ENCODE measurements around the gene CT47A1. TPM values are rescaled to one million over a fixed set of nuclear protein-coding genes. Genes with fewer than 3 reads are reported as not detected.

CT47A1 gene
- not detected in 2 replicates for total RNA-seq

DNA sequence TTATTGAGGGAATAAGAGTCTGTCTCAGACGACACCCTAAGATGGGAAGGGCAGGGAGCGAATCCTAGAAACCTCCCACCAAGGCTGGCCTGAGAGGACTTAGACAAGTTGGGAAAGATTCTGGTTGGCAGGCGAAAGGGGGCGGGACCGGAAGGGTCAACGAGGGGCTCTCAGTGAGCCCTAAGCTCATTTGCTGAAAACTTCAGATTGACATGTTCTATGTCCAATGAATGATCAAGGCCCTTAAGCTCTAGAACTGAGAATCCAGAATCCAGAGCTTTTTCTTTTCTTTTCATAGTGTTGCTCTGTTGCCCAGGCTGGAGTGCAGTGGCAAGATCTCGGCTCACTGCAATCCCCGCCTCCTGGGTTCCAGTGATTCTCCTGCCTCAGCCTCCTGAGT is at the start of gene CT47A1:
TSS of gene CT47A1 (minus strand) at position 101 of the 400 bp plus-strand sequence. CDS start 231 bp downstream, outside the sequence.

DNA sequence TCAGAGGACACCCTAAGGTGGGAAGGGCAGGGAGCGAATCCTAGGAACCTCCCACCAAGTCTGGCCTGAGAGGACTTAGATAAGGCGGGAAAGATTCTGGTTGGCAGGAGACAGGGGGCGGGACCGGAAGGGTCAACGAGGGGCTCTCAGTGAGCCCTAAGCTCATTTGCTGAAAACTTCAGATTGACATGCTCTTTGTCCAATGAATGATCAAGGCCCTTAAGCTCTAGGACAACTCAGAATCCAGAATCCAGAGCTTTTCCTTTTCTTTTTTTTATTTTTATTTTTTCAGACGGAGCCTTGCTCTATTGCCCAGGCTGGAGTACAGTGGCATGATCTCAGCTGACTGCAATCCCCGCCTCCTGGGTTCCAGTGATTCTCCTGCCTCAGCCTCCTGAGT is 29.1 kb downstream of the CT47A1 start, which contains the start of gene CT47A7:
TSS of gene CT47A7 (minus strand) at position 101 of the 400 bp plus-strand sequence. CDS start 255 bp downstream, outside the sequence.

Other genes with a start within 250 kb of the CT47A1 start
- not detected in 2 replicates for gene CT47B1, start 109.9 kb downstream of the CT47A1 start, total RNA-seq
- not detected in 2 replicates for gene CT47A11, start 48.6 kb downstream of the CT47A1 start, total RNA-seq
- gene CT47A10, start 43.7 kb downstream of the CT47A1 start, total RNA-seq, result not detected in 2 replicates
- not detected in 2 replicates for gene CT47A9, start 38.9 kb downstream of the CT47A1 start, total RNA-seq
- gene CT47A8, start 34.0 kb downstream of the CT47A1 start, total RNA-seq, result not detected in 2 replicates
- gene CT47A7, start 29.2 kb downstream of the CT47A1 start, total RNA-seq, result not detected in 2 replicates
- not detected in 2 replicates for gene CT47A6, start 24.3 kb downstream of the CT47A1 start, total RNA-seq
- not detected in 2 replicates for gene CT47A5, start 19.4 kb downstream of the CT47A1 start, total RNA-seq
- not detected in 2 replicates for gene CT47A4, start 14.6 kb downstream of the CT47A1 start, total RNA-seq
- not detected in 2 replicates for gene CT47A3, start 9.7 kb downstream of the CT47A1 start, total RNA-seq
- not detected in 2 replicates for gene CT47A2, start 4.8 kb downstream of the CT47A1 start, total RNA-seq
- 1.2 and 2.0 TPM in 2 replicates for gene GLUD2, start 61.9 kb upstream of the CT47A1 start, total RNA-seq